HEK293T (cell line): Measurements from ENCODE around the gene PLS3.

Source experiments
- CTCF ChIA-PET: fragments of 350-600 bp; formaldehyde crosslinking; extraction: SDS; loops from one replicate; lab custom pipeline; 2021; ENCODE audit warnings: antibody characterized with exemption, inconsistent platforms; lab: Yijun Ruan, JAX
- POLR2A ChIA-PET: fragments of 350-600 bp; formaldehyde crosslinking; extraction: SDS; loops from one replicate; lab custom pipeline; 2020; ENCODE audit warnings: antibody characterized with exemption, inconsistent platforms; lab: Yijun Ruan, JAX
- DNase-seq: peaks from one replicate; pipeline ENCODE4 v3.0.0; 2012; ENCODE audit warnings: mixed read lengths; ENCODE audit errors: extremely low spot score
- ARNT ChIP-seq: fragments of 450-650 bp; IDR thresholded peaks from 2 replicates; pipeline ENCODE4 v1.6.1; 2017; ENCODE audit warnings: mild to moderate bottlenecking
- BHLHE40 ChIP-seq: fragments of 450-650 bp; IDR thresholded peaks from 2 replicates; pipeline ENCODE4 v1.6.1; 2016; ENCODE audit warnings: mild to moderate bottlenecking, moderate library complexity, borderline replicate concordance
- CTBP1 ChIP-seq: fragments of 450-650 bp; IDR thresholded peaks from 2 replicates; pipeline ENCODE4 v1.6.1; 2016; ENCODE audit warnings: borderline replicate concordance
- ELF4 ChIP-seq: fragments of 450-650 bp; IDR thresholded peaks from 2 replicates; pipeline ENCODE4 v1.6.1; 2017; ENCODE audit warnings: antibody characterized with exemption
- FOXA1 ChIP-seq: fragments of 450-650 bp; IDR thresholded peaks from 2 replicates; pipeline ENCODE4 v1.6.1; 2016; ENCODE audit warnings: mild to moderate bottlenecking
- FOXK2 ChIP-seq: fragments of 450-650 bp; IDR thresholded peaks from 2 replicates; pipeline ENCODE4 v1.6.1; 2016; ENCODE audit warnings: mild to moderate bottlenecking
- FOXM1 ChIP-seq: fragments of 450-650 bp; IDR thresholded peaks from 2 replicates; pipeline ENCODE4 v1.6.1; 2017; ENCODE audit warnings: mild to moderate bottlenecking, borderline replicate concordance
- HDGF ChIP-seq: fragments of 450-650 bp; IDR thresholded peaks from 2 replicates; pipeline ENCODE4 v1.6.1; 2017; ENCODE audit warnings: antibody characterized with exemption, borderline replicate concordance
- L3MBTL2 ChIP-seq: fragments of 450-650 bp; conservative IDR thresholded peaks from 2 replicates; pipeline ENCODE4 v1.6.1; 2016; ENCODE audit warnings: mild to moderate bottlenecking
- LEF1 ChIP-seq: fragments of 450-650 bp; IDR thresholded peaks from 2 replicates; pipeline ENCODE4 v1.6.1; 2017; ENCODE audit warnings: mild to moderate bottlenecking, borderline replicate concordance
- NFRKB ChIP-seq: fragments of 450-650 bp; IDR thresholded peaks from 2 replicates; pipeline ENCODE4 v1.6.1; 2016; ENCODE audit warnings: mild to moderate bottlenecking, moderate library complexity
- SP1 ChIP-seq: fragments of 450-650 bp; IDR thresholded peaks from 2 replicates; pipeline ENCODE4 v1.6.1; 2017
- SUZ12 ChIP-seq: fragments of 450-650 bp; IDR thresholded peaks from 2 replicates; pipeline ENCODE4 v1.6.1; 2016; ENCODE audit warnings: mild to moderate bottlenecking
- TARDBP ChIP-seq: fragments of 450-650 bp; IDR thresholded peaks from 2 replicates; pipeline ENCODE4 v1.6.1; 2016
- ZNF384 ChIP-seq: fragments of 450-650 bp; IDR thresholded peaks from 2 replicates; pipeline ENCODE4 v1.6.1; 2016
- TF ChIP-seq, protein P1 (sequence below): fragments of 450-650 bp; IDR thresholded peaks from 2 replicates; pipeline ENCODE4 v1.6.1; 2016

The PLS3 gene

GRCh38 chrX:115579786-115580294 is 18.9 kb downstream of the PLS3 start:
- TF ChIP-seq ZNF384 (no peak), HDGF (no peak), BHLHE40 (no peak), SP1 (no peak), FOXM1 (no peak), CTBP1 (no peak), ELF4 (no peak), TARDBP (no peak), L3MBTL2 (no peak)
- no peak for DNase-seq
- POLR2A ChIA-PET, result interaction anchor here (1.3 to 1.4 kb wide), 2 partner anchors 16 to 18 kb away, joined by 3 to 4 read pairs; partner anchors contain the start of gene PLS3
- CTCF ChIA-PET, result no interaction called here

DNA sequence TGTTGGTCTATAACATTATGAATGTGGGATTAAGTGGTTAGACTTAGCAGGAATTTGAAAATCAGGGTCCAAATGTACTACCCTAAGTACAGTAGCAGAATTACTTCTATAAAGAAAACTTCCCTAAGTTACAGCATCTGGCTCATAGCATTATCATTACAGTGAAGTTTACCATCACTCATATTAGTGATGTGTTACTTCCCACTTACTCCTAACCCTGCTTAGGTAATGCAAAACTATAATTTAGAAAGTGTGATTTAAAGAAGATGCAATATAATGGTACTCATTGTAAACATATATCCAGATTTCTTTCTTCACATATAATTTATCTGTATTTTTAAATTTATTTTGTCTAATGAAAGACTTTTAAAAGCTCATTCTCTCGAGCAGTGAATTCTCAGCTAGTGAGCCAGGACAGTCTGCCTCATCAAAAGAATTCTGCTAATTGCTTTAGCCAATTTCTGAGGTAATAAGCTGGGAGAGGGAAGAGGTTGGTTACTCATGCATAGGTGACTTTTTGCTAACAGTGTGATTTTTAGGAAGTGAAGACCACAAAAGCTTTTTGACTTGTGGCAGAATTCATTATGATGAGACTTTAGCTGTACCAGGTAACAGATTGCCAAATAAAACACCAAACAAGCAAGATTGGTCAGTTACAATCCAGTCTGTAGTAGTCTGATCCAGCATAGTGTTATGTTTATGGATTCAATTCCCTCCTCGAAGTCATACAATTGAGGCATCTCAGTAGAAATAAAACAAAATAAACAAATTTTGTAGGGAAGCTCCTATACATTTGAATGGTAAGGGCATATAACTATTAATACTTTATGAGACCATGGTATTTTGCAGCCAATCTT is 21.0 kb downstream of the PLS3 start:
- TF ChIP-seq CTBP1 (no peak), ELF4 (no peak), ZNF384 (no peak), SP1 (no peak), BHLHE40 (no peak), FOXA1 (no peak)
- no peak for DNase-seq
- ChIA-PET POLR2A (interaction anchor here (3.9 kb wide), 1 partner anchor 20 kb away, joined by 19 read pairs; the partner anchor contains the start of gene PLS3), CTCF (interaction anchor here (0.7 kb wide), 2 partner anchors 9 to 20 kb away, joined by 3 read pairs; no protein-coding TSS in a partner anchor)

- POLR2A ChIA-PET, result interaction anchor here (1.1 to 3.9 kb wide), 2 partner anchors 16 to 21 kb away, joined by 3 to 19 read pairs; partner anchors contain the start of gene PLS3
- CTCF ChIA-PET, result interaction anchor here (0.6 to 0.7 kb wide), 3 partner anchors 8 to 27 kb away, joined by 3 read pairs; no protein-coding TSS in a partner anchor
These were observed 21.9 kb downstream of the PLS3 start for GRCh38 chrX:115582616-115583495.

GRCh38 chrX:115583496-115584004 is 22.6 kb downstream of the PLS3 start:
- no peak for DNase-seq
- TF ChIP-seq CTBP1 (no peak), ELF4 (no peak), NFRKB (no peak), BHLHE40 (no peak), SP1 (no peak), FOXA1 (no peak), ZNF384 (no peak), ARNT (no peak), TARDBP (no peak), FOXK2 (no peak), FOXM1 (no peak), SUZ12 (no peak), L3MBTL2 (no peak), LEF1 (no peak), HDGF (no peak)
- TF ChIP-seq, protein P1, sequence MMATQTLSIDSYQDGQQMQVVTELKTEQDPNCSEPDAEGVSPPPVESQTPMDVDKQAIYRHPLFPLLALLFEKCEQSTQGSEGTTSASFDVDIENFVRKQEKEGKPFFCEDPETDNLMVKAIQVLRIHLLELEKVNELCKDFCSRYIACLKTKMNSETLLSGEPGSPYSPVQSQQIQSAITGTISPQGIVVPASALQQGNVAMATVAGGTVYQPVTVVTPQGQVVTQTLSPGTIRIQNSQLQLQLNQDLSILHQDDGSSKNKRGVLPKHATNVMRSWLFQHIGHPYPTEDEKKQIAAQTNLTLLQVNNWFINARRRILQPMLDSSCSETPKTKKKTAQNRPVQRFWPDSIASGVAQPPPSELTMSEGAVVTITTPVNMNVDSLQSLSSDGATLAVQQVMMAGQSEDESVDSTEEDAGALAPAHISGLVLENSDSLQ, result no peak
- ChIA-PET POLR2A (interaction anchor here (1.1 to 3.9 kb wide), 2 partner anchors 16 to 22 kb away, joined by 3 to 19 read pairs; partner anchors contain the start of gene PLS3), CTCF (no interaction called here)

More at GRCh38 chrX:115582616-115583495, 21.9 kb downstream of the PLS3 start:
- DNase-seq, result no peak
- no peak for TF ChIP-seq CTBP1
- TF ChIP-seq, protein P1, result peak; percentile 84

- no peak for TF ChIP-seq FOXK2
- TF ChIP-seq ELF4, result no peak
- no peak for TF ChIP-seq BHLHE40
- no peak for TF ChIP-seq CTBP1
- no peak for TF ChIP-seq ARNT
- TF ChIP-seq FOXA1, result no peak
- TF ChIP-seq SP1, result no peak
- TF ChIP-seq, protein P1, result no peak
- TF ChIP-seq FOXM1, result no peak
- TF ChIP-seq SUZ12, result no peak
- TF ChIP-seq NFRKB, result no peak
- TF ChIP-seq HDGF, result no peak
- TF ChIP-seq TARDBP, result no peak
- no peak for TF ChIP-seq L3MBTL2
- no peak for TF ChIP-seq LEF1
- no peak for TF ChIP-seq ZNF384
- ChIA-PET CTCF (no interaction called here), POLR2A (interaction anchor here (3.9 kb wide), 1 partner anchor 23 kb away, joined by 19 read pairs; the partner anchor contains the start of gene PLS3)
- no peak for DNase-seq
These were observed 23.7 kb downstream of the PLS3 start for GRCh38 chrX:115584696-115585095.
